Fibroblast of villous mesenchyme (primary cell): Measurements from ENCODE around the gene TMEM30B. TPM values are rescaled to one million over a fixed set of nuclear protein-coding genes. Genes with fewer than 3 reads are reported as not detected.
A peak's percentile ranks its signal among the peaks of the same experiment; 100 is the strongest.
"Not testable (repeated sequence)": the region's sequence is repeated elsewhere in the genome, so short reads cannot be mapped to it uniquely, and the experiment has no call there.

Experiments used
- DNase-seq: peaks from one replicate; pipeline ENCODE4 v3.0.0-alpha.2; 2010; ENCODE audit warnings: low read depth
- H3K4me3 ChIP-seq: 2 replicates; pipeline ENCODE4 v1.5.1; 2011; ENCODE audit warnings: low read depth, mild to moderate bottlenecking, low read length
- CTCF ChIP-seq: IDR thresholded peaks from 2 replicates; pipeline ENCODE4 v1.5.1; 2012; ENCODE audit warnings: low read depth, mild to moderate bottlenecking, low read length; ENCODE audit not compliant: insufficient read depth
- total RNA-seq: library from RNA; depleted of rRNA; stranded (reverse); fragments of >200 nt; gene quantifications from 2 replicates; pipeline ENCODE4 v1.2.3, GENCODE V29; 2012

Gene TMEM30B
- total RNA-seq, 1 donor: not detected

DNA sequence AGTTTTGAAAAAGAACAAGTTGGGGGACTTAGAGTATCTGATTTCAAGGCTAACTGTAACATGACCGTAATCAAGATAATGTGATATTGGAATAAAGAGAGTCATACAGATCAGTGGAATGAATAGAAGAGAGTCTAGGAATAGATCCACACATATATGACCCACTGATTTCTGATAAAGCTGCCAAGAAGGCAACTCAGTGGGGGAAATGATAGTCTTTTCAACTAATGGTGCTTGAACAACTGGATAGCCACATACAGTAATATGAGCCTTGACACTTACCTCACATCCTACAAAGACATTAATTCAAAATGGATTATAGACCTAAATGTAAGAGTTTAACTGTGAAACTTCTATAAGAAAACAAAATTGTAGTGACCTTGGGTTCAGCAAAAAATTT lies 44.0 kb upstream of the TMEM30B start:
- DNase-seq: no peak
- no peak for TF ChIP-seq CTCF
- no peak overlapping the region for H3K4me3 ChIP-seq

DNA sequence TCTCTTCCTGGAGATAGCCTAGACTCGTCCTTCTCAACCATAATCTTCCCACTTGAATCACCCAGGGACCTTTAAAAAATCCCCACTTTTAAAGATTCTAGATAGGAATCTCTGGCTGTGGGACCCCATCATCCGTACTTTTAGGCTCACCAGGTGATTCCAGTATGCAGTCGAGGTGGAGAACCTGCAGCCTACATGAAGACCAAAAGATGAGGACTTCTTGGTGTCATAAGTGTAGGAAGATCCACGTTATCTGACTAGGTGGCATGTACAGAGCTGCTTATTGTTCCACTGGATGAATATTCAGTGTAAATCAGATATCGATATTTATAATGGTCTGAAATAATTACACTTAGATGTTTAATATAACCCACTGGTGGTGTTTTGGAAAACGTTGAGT lies 42.8 kb upstream of the TMEM30B start:
- no peak for DNase-seq
- TF ChIP-seq CTCF: no peak
- H3K4me3 ChIP-seq: no peak overlapping the region

- no peak for TF ChIP-seq CTCF
- DNase-seq: no peak
- no peak overlapping the region for H3K4me3 ChIP-seq
Observed at GRCh38 chr14:61322799-61323290, 41.7 kb upstream of the TMEM30B start.

GRCh38 chr14:61322011-61322798 lies 41.1 kb upstream of the TMEM30B start:
- DNase-seq: no peak
- peak overlapping the region; percentile 40 for H3K4me3 ChIP-seq
- TF ChIP-seq CTCF: no peak

DNA sequence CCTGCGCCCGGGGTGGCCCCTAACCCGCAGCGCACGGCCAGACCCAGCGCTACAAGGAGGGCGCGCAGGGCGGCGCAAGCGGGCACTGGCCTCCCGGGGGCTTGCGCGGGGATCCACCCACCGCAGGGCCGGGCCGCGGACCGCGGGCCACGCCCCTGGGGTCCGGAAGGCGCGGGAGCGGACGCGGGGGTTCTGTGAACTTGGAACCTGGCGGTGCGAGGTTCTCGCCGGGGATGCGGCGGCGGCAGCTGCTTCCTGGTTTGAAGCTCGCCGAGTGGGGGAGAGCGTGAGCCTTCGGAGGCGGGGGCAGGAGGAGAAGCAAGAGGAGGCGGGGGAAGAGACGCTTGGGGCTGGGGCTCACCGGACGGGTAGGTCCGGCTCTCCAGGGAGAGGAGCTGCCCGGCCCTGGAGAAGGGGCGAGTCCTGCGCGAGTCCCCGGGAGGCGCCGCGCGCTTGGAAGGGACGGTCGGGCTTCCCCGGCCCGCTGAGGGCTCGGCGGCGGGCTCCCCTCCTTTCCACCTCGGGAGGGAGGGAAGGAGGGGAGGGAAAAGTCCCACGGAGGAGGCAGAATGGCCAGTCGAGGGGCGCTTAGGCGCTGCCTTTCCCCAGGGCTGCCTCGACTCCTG lies 40.4 kb upstream of the TMEM30B start, which contains the start of gene PRKCH:
PRKCH (plus strand) TSS at position 195 of the 626 bp plus-strand sequence. CDS start 523 bp downstream, outside the sequence.
- no peak for TF ChIP-seq CTCF
- DNase-seq: peak; percentile 14
- H3K4me3 ChIP-seq: peak within 1 kb of the TSS; percentile 40

GRCh38 chr14:61320806-61321384 lies 39.8 kb upstream of the TMEM30B start:
- no peak for TF ChIP-seq CTCF
- H3K4me3 ChIP-seq: peak overlapping the region; percentile 40
- no peak for DNase-seq

DNA sequence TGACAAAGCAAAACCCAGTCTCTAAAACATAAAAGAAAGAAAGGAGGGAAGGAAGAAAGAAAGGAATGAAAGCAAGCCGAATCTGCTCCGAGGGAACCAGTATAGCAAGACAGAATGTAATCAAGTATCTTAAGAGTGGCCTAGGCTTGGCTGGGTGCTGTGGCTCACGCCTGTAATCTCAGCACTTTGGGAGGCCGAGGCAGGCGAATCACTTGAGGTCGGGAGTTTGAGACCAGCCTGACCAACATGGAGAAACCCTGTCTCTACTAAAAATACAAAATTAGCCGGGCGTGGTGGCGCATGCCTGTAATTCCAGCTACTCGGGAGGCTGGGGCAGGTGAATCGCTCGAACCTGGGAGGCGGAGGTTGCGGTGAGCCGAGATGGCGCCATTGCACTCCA lies 39.0 kb upstream of the TMEM30B start:
- DNase-seq, H3K4me3 ChIP-seq: not testable (repeated sequence)
